NCI-H446 treated with DMSO at 0.1 percent for 48 hours (cell line): ENCODE measurements around the gene TMEM86B.

Experiments used
- DNase-seq: peaks from one replicate; lab custom pipeline; 2025; lab: John Stamatoyannopoulos, UW

Gene TMEM86B

GRCh38 chr19:55257461-55258420 is 29.2 kb upstream of the TMEM86B start:
- DNase-seq = no peak

DNA sequence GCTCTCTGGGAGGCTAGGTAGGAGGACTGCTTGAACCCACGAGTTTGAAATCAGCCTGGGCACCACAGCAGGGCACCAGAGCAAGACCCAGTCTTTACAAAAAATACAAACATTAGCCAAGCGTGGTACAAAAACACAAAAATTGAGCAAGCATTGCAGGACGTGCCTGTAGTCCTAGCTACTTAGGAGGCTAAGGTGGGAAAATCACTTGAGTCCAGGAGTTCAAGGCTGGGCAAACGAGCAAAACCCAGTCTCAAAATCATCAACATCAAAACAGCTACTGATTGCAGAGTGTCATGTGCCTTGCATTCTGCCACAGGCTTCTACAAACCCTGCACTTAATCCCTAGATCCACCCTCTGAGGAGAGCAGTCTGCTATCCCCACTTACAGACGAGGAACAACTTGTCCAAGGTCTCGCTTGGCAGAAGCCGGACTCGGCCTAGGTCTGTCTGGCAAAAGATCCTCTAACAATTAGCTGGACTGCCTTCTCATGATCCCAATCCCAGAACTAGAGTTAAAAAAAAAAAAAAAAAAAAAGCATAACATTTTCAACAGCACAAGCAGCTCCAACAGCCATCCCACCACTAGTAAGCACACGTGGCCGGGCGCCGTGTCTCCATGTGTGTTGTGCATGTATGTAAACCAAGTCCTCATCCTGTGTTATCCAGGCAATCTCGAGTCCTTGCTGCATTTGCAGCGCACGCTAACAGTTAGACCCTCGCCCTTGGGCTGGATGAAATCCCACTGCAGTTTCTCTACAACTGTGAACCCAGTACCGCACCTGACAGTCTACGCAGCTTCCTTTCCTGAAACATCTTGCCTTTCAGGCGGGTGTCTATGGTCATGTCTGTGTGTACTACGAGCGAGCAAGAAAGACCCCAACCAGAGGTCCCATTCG is 28.2 kb upstream of the TMEM86B start:
- no peak for DNase-seq

GRCh38 chr19:55255618-55256423 is 27.3 kb upstream of the TMEM86B start:
- no peak for DNase-seq

DNA sequence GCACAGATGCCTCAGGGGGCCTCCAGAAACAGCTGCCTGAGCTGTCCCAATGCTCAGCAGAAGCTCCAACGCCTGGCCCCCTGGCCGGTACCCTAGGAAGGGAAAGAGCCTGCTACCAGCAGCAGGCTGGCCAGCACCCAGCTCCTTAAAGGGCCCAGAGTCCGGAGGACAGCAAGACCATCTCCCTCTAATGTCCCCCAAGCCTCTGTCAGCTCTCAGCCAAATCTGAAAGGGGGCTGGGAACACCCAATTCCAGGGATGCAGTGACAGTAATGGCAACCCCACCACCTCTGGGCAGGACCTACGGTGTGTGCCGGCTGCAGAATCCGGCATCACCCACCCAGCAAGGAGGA is 26.0 kb upstream of the TMEM86B start:
- no peak for DNase-seq

DNA sequence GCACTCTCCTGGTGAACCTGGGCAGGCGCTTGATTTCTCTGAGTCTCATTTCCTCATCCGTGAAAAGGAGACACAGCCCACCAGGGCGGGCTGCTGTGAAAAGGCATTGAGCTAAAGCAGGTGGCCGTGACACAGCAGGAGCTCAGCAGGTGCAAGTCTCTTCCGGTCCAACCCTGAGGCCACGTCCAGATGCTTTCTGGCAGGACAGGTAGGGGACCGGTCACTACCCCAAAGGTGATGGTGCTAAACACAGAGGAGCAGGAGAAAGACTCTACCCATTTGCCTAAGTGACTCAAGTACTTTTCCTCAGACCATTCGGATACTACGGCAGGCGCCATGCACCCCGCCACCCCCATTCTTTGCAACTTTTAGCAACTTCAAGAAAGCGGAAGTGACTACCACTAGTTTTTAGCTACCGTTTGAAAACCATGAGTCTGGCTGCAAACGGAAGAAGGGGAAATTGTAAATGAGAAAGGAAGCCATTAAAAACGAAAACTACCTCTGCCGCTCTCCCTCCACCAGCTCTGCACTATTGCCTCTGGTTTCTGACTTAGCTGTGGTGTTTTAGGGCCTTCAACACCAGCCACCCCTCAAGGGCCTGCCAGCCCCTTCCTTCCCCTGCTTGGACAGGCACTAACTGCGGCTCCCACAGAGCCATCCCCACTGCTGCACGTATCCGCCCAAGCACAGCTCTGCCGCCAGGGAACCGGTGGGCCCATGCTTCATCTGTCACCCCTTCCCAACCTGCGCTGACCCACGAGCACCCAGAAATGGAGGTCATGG is 25.5 kb upstream of the TMEM86B start:
- DNase-seq = no peak

- DNase-seq = no peak
Measured at GRCh38 chr19:55252760-55253663, 24.4 kb upstream of the TMEM86B start.

- DNase-seq = no peak
Measured at GRCh38 chr19:55251341-55252081, 22.9 kb upstream of the TMEM86B start.

DNA sequence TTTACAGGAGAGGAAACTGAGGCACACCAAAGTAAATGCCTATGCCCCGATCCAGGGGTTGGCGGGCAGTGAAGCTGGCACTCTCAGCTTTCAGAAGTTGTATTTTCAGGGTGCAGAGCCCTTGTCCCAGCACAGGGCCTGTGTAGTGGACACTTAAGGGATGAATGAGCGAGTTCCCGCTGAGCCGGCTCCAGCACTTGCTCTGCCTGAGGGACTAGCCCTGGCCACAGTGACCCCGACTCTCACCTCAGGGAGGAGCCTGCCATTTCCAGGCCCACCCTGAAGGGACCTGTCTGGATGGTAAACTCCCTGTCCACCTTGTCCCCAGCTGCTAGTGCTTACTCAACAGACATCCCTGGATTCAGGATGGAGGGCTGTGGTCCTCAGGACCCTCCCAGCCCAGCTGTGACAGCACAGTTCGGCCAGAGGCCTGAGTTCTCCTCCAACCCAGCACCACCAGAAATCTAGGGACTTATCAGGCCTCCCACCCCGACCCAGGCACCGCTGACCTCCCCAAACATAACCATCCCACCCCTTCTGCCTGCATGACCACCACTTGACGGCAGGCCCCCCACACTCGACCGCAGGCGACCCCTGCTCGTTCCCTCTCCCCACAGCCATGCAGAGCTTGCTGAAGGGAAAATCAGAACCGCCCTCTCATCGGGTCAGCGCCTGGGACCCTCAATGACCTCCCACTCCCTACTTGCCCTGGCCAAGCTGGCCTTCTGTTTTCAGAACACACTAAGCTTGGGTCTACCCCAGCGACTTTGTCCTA is 21.9 kb upstream of the TMEM86B start:
- no peak for DNase-seq

GRCh38 chr19:55249841-55250240 is 21.3 kb upstream of the TMEM86B start:
- DNase-seq = no peak

- DNase-seq = no peak
Measured at GRCh38 chr19:55248704-55249103, 20.1 kb upstream of the TMEM86B start.

- DNase-seq = no peak
Measured at GRCh38 chr19:55248166-55248675, 19.7 kb upstream of the TMEM86B start.

DNA sequence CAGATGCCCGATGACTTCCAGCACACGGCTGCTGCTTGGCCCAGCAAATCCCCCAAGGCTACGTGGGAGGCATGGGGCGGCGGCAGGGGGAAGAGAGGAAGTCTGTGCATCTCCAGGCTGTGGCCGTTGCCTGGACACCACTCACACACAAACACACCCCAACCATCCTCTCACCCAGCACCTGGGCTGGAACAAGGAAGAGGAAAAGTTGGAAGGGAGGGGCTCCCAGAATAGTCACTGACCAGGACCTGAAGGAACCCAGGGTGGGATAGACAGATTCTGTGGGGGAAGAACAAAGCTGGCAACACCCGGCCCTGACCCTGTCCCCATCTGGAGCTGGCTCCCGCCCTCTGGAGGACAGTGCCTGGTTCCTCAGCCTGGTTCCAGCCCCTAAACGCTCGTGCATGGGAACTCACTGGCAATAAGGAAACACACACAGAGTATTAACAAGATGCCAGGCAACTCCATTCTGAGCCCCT is 19.1 kb upstream of the TMEM86B start:
- no peak for DNase-seq

DNA sequence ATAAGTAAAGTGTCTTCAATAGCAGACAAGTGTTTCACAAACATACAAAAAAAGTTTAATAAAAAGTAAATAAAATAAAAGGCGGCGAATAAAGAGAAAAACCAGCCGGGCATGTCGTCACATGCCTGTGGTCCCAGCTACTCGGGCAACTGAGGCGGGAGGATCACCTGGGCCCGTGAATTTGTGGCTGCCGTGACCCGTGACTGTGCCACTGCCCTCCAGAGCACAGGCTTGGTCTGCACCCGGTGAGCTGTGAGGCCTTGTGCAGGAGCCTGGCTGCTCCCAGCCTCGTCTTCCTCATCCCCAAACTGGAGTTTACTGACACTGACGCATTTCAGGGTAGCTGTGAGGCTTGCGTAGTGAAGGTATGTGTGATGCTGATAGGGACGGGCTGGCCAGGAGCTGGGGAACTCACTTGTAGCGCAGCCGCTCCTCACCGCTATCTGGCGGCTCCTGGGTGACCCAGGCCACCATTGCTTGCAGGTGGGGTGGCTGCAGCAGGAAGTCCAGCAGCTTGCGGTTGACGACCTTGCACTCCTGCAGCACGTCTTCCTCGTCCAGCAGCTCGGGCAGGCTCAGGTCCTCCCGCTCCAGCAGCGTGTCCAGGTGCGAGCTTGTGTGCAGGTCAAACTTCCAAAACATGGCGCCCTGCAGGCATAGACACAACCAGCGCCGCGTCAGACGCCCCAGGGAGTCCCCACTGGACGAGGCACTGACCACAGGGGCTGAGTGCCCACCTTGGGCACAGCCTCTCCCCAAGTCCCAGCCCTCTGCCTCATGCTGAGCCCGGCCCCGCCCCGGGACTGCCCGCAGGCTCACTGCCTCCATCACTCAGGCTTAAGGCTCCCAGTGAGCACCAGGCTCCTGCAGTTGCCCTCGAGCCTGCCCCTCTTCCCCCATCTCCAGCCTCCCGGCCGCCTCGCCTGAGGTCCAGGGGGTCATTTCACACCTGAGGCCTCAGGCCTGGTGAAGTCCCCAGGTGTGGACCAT is 18.2 kb upstream of the TMEM86B start:
- no peak for DNase-seq

DNA sequence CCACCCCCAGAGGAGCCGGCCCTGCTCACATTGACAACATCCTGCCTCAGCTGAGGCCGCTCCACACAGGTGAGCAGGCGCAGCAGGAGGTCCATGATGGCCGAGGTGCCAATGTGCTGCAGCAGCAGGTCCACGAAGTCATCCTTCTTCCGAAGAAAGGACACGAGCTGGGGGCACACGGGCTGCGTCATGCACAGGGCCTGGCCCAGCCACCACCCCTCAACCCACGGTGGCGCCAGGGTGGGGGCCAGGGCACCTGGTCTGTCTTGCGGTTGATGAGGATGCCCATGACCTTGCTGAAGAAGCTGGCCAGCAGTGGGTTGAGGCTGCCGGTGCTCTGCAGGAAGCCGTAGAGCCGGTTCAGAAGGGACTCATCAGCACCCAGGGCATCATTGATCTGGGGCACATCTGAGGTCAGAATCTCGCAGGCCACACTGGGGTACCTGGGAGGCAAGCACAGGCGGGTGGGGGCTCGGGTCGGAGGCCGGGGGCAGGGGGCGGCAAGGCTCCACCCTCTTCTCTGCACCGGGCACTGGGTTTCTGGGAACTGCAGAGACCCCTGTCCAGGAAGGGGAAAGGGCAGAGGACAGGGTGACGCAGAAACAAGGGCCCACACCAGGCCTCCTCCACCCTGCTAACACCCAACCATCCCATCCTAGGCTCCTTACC is 16.8 kb upstream of the TMEM86B start:
- DNase-seq = no peak

GRCh38 chr19:55244004-55244680 is 15.6 kb upstream of the TMEM86B start:
- no peak for DNase-seq

DNA sequence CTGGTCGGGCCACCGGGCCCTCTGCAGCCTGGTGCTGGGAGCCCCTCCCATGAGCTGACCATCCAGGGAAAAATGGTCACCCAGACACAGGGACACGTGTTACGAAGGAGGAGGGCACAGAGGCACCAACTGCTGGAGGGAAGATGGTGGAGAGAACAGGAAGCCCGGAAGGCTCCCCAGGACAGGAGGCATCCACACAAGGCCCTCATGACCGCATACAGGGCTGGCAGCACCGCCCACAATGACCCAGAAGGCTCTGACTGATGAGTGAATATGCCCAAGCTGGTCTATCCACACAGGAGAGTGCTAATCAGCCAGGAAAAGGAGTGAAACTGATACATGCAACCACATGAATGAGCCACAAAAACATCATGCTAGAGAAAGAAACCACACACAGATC is 14.0 kb upstream of the TMEM86B start:
- no peak for DNase-seq
